NCI-H2171 treated with DMSO at 0.1 percent for 48 hours (cell line): ENCODE results near the gene PKDCC.
A peak's percentile ranks its signal among the peaks of the same experiment; 100 is the strongest.

Experiments used
- DNase-seq: peaks from one replicate; lab custom pipeline; 2025; lab: John Stamatoyannopoulos, UW

The PKDCC gene

DNA sequence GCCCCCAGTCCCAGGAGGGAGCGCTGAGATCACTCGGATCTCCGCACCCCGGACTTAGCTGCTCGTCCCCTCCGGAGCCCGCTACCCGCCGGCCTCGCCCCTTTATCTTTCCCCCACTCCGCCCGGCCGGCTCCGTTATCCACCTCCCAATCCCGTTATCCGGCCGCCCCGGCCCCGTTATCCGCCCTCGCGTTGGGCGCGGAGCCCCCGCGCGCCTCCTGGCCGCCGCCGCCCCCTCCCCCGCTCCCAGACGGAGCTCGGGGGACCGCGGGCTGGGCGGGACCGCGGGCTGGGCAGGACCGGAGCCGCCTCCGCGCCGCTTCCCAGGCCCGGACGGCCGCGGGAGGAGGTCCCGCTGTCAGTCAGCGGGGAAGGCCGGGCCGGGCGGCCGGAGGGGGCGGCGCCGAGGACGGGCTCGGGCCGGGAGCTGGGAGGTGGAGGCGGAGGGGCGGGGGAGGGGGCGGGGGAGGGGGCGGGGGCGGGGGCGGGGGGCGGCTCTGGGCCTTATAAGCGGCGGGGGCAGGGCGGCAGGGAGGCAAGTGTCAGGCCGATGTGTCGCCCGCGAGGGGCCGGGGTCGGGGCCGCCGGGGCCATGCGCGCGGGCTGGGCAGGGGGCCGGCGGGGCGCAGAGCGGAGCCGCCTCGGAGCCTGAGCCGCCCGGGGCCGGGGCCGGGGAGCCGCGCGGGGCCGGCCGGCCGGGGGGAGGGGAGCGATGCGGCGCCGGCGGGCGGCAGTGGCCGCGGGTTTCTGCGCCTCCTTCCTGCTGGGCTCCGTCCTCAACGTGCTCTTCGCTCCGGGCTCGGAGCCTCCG lies at the start of gene PKDCC:
Gene PKDCC, plus strand, starts transcription at position 534 of the 811 bp plus-strand sequence. Its CDS starts 179 bp downstream, at position 713.
- DNase-seq, result peak; percentile 11

DNA sequence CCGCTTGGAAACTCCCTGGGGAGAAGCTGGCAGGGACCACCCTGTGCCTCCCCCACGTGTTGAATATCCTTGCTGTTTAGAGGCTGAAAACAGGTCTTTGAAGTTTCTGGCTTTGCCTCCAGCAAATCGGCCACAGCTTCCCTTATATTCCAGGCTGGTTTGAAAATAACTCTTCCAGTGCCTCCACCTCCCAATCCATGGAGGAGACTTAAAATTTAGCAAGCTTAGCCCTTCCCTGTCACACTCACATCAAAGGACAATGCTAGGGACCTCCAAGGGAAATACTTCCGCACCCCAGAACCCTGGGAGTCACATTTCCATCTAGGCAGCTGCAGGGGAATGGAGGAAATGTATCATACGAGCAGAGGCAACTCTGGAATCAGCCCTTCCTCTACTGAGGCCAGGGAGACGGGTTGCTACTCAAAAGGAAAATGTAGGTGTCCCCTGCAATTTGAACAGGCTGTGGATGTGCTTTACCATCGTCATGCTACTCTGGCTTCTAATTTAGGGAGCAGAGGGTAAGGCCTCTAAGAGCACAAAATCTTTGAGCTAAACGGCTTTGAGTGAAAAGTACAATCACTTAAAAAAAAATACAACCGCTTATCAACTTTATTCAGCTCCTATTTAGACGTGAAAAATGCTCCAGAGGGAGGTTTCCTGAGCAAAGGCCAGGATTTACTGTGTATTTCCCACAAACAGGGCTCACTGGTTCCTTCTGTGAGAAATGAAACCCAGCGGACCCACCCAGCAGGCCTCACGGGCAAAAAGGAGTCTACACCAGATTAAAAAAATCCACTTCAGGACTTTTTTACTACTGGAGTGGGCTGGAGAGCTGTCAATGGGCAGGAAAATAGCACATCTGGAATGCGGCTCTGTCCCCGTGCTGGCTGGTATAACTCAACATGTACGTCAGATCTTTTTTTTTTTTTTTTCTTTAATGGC lies 49.4 kb upstream of the PKDCC start:
- no peak for DNase-seq

DNA sequence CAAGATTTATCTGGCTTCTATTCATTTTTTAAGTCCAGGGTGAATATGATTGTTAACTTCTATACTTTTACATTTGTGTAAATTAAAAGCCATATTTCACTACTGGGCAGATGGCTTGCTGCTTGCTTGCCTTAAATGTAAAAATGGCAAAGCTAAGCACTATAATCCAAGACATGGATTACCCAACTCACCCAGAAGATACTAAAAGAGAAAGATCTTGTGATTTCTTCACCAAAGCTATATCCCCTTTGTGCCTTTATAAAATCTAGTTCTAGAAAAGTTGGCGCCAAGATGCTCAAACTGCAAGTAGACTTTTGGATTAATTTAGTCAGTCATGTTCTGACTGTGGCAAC lies 48.7 kb upstream of the PKDCC start:
- no peak for DNase-seq

GRCh38 chr2:41999592-42000281 lies 48.1 kb upstream of the PKDCC start:
- no peak for DNase-seq

GRCh38 chr2:42001711-42002201 lies 46.1 kb upstream of the PKDCC start:
- DNase-seq, result no peak

GRCh38 chr2:42007551-42007950 lies 40.3 kb upstream of the PKDCC start:
- no peak for DNase-seq

DNA sequence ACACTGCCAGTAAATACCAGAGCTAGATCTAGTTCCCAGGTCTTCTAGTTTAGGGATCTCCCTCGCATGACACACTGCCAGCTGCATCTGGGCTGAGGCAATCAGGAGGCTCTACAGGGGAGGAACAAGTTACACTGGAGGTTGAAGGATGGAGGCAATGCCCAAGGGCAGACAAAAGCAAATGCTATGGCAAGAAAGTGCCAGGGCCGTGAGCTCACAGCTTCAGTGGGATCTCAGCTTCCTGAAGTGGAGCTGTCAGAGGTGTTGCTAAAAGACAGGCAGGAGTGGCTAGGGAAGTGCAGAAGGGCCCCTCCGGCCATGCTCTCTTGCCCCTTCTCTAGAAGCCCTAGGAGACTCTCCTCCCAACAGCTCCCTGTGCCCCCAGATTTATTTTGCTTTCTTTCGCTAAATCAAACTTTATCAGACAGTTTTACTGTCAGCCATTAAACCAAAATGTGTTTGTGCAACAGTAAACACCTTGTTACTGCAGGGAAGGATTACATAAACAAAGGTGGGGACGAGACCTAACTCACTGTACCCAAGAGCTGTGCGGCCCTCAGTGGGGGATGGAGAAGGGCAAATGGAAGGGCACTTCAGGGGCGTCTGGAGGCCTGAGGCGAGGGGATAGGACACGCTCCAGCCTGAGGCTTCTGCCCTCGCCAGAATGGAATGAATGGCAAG lies 39.4 kb upstream of the PKDCC start:
- DNase-seq, result no peak

DNA sequence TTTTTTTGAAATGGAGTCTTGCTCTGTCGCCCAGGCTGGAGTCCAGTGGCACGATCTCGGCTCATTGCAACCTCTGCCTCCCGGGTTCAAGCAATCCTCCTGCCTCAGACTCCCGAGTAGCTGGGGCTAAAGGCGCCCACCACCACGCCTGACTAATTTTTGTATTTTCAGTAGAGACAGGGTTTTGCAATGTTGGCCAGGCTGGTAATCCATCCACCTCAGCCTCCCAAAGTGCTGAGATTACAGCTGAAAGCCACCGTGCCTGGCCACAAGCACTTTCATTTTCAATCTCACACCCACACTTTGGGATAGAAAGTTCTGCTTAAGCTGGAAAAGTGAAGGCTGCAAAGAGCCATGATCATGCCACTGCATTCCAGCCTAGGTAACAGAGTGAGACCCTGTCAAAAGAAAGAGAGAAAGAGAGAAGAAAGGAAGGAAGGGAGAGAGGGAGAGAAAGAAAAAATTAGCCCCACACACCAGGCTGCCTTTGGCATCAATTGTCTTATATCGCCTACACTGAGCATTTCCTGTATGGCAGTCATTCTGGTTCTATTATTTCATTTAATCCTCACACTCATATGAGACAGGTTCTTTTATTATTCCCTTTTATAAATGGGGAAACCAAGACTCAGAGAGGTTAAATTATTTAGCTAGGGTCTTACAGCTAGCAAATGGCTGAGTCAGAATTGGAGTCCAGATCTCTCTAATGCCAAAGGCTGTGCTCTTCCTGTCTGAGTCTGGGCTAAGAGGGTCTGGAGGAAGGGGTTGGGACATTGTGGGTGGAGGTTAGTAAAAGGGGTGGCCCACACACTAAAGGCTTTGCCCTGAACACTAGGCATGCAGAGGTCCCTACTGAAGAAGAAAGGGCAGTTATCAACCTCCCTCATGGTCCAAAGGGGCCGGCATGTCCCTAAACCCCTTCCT lies 37.9 kb upstream of the PKDCC start:
- no peak for DNase-seq

DNA sequence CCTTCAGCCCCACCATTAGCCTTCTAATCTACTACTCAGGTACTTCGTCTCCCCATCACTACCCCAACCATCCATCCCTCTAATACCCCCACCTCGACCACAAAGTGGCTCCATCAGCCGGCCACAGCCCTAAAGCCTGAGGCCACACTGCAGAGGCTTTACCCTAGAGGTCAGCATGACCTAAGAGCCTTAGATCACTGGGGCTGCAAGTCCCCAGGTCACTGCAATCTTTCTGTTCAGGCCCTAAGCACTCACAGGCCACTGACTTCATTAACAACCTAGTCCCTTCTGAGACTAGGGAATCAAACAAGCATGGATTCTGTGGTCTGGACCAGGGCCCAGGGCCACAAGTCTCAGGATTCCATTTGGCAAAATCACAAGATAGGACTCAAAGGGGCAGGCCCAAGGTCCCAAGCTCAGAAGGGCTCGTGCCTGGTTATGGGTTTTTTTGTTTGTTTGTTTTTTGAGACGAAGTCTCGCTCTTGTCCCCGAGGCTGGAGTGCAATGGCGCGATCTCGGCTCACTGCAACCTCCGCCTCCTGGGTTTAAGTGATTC lies 37.0 kb upstream of the PKDCC start:
- DNase-seq, result no peak

DNA sequence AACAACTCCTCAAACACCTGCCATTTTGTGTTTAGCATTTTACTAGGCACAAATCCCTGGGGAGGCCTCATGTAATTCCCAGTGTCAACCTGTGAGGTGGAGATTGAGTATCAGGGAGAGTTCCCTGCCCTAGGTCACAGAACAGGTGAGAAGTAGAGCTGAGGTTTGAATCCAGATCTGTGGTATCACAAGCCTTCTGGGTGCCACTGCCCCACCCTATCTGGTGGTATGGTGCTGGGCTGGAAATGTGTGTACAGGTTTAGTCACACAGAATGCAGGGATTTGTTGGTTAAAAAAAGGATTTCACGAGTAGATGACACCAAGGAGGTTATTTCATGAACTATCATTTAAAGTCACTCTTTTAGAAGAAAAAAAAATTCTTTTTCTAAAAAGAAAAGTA lies 35.7 kb upstream of the PKDCC start:
- no peak for DNase-seq

- no peak for DNase-seq
Observed at GRCh38 chr2:42012651-42013050, 35.2 kb upstream of the PKDCC start.

DNA sequence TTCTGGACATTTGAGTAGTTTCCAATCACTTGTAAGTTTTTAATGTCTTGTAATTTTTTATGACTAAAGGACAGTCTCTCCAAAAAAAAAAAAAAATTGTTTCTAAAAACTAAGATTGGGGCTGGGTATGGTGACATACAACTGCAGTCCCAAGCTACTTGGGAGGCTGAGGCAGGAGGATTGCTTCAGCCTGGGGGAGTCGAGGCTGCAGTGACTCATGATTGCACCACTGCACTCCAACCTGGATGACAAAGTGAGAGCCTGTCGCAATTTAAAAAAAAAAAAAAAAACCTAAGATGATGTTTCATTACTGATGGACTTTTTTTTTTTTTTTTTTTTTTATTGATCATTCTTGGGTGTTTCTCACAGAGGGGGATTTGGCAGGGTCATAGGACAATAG lies 34.4 kb upstream of the PKDCC start:
- no peak for DNase-seq

- no peak for DNase-seq
Observed at GRCh38 chr2:42021464-42021863, 26.4 kb upstream of the PKDCC start.

- DNase-seq, result no peak
Observed at GRCh38 chr2:42025151-42025582, 22.7 kb upstream of the PKDCC start.

GRCh38 chr2:42026272-42026671 lies 21.5 kb upstream of the PKDCC start:
- DNase-seq, result no peak

DNA sequence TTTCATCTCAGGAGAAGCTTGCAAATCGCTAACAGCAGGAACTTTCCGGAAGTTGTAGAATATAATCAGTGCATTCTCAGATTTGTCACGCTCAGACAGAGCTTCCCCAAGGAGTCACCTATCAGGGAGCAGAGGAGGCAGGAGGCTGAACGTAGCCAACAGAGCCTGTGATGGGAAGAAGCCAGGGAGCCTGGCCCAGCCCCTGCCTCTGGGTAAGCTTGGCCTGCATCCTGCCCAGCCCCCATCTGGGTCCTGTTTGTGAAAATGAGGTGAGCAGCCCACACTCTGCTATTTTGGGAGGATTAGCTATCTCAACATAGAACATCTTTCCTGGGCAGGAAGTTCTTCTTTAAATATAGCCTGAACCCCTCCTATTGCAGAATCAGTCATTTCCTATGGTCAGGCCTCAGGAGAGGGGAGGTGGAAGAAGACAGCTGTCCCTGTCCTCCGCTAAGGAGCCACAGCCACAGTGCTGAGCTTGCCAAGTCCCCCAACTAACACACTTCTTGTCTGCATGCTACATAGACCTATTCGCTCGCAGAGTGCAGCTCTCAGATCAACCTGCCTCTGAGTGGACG lies 19.2 kb upstream of the PKDCC start:
- DNase-seq, result no peak

- DNase-seq, result no peak
Observed at GRCh38 chr2:42029171-42029570, 18.6 kb upstream of the PKDCC start.

DNA sequence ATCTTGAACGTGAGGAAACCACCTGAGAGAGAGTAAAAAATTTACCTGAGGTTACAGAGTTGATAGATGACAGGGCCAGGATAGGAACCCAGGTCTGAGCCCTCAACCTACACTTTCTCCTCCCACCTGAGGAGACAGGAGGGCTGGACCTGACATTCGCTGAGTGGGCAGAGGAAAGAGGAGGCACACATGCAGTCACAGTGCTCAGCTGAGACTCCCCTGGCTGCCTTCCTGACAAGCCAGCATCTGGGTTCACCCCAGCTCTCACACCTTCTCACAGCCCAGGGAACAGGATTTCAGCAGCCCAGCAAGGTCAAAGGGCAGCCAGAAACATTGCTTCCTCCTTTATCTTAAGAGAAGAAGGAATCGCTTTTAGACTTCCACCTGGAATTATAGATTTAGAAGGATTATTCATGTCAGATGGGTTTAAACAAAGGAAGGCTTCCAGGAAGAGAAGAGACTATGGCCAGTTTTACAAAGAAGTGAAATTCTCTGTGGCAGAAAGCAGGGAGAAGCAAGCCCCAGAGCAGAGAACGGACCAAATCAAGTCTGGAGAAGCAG lies 18.1 kb upstream of the PKDCC start:
- DNase-seq, result no peak

- DNase-seq, result no peak
Observed at GRCh38 chr2:42030200-42030759, 17.5 kb upstream of the PKDCC start.
